ENCODE measurements around the gene SIRPA. TPM values are rescaled to one million over a fixed set of nuclear protein-coding genes. Genes with fewer than 3 reads are reported as not detected.
A peak's percentile ranks its signal among the peaks of the same experiment; 100 is the strongest.

Gene SIRPA
- total and polyA plus RNA-seq, 10 of the 15 experiments (the other 5 are each of a cell fraction or from before 2014, with no cell fraction given): 1.7 to 13.2 (median 5.0) TPM

DNA sequence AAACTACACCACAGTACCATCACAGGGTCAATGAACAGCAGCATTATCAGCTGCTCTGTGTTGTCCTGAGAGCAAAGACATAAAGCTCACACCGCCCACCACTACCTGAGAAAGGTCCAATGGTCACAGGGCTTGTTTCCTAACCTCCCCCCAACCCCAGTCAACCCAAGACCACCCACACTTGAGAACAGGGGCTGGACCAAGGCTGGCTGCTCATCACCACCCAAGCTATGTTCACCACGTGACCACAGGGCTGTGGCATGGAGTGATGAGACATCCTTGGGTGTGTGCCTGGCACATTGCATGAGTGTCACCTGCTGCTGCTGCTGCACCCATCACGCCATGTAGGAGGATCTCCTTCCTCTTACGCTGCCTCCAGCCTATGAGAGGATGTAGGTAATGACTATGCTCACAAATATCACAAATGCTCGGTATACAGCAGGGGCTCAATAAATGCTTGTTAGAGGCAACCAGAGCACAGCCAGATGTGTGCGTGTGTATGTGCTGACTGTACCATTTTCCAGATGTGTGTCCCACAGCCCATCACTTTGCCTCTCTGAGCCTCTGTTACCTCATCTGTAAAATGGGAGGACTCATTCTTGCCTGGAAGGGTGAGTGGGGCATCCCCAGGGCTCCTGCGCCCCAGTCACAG lies 23.3 kb upstream of the SIRPA start (continued):
- TF ChIP-seq, protein P1, sequence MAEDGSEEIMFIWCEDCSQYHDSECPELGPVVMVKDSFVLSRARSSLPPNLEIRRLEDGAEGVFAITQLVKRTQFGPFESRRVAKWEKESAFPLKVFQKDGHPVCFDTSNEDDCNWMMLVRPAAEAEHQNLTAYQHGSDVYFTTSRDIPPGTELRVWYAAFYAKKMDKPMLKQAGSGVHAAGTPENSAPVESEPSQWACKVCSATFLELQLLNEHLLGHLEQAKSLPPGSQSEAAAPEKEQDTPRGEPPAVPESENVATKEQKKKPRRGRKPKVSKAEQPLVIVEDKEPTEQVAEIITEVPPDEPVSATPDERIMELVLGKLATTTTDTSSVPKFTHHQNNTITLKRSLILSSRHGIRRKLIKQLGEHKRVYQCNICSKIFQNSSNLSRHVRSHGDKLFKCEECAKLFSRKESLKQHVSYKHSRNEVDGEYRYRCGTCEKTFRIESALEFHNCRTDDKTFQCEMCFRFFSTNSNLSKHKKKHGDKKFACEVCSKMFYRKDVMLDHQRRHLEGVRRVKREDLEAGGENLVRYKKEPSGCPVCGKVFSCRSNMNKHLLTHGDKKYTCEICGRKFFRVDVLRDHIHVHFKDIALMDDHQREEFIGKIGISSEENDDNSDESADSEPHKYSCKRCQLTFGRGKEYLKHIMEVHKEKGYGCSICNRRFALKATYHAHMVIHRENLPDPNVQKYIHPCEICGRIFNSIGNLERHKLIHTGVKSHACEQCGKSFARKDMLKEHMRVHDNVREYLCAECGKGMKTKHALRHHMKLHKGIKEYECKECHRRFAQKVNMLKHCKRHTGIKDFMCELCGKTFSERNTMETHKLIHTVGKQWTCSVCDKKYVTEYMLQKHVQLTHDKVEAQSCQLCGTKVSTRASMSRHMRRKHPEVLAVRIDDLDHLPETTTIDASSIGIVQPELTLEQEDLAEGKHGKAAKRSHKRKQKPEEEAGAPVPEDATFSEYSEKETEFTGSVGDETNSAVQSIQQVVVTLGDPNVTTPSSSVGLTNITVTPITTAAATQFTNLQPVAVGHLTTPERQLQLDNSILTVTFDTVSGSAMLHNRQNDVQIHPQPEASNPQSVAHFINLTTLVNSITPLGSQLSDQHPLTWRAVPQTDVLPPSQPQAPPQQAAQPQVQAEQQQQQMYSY (CRISPR knock-in tag; IDR thresholded peaks at IDR 0.05): no peak
- TF ChIP-seq, protein P2, sequence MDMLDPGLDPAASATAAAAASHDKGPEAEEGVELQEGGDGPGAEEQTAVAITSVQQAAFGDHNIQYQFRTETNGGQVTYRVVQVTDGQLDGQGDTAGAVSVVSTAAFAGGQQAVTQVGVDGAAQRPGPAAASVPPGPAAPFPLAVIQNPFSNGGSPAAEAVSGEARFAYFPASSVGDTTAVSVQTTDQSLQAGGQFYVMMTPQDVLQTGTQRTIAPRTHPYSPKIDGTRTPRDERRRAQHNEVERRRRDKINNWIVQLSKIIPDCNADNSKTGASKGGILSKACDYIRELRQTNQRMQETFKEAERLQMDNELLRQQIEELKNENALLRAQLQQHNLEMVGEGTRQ (IDR thresholded peaks at IDR 0.05; ENCODE audit: borderline replicate concordance, low read depth, low read length): peak; percentile 55
- TF ChIP-seq RFX5 (IDR thresholded peaks at IDR 0.05; ENCODE audit: low read depth, low read length): no peak
- TF ChIP-seq IKZF1 (conservative IDR thresholded peaks at IDR 0.05): peak; percentile 22; the same call in 1 of the 2 replicates
- TF ChIP-seq BCL11A (IDR thresholded peaks at IDR 0.05; ENCODE audit: low read depth, low read length): 0 out of 2 replicates have a peak, but pooled peaks have one; percentile 13
- TF ChIP-seq, protein P3, sequence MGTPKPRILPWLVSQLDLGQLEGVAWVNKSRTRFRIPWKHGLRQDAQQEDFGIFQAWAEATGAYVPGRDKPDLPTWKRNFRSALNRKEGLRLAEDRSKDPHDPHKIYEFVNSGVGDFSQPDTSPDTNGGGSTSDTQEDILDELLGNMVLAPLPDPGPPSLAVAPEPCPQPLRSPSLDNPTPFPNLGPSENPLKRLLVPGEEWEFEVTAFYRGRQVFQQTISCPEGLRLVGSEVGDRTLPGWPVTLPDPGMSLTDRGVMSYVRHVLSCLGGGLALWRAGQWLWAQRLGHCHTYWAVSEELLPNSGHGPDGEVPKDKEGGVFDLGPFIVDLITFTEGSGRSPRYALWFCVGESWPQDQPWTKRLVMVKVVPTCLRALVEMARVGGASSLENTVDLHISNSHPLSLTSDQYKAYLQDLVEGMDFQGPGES (IDR thresholded peaks at IDR 0.05): no peak
- no peak for TF ChIP-seq SUZ12 (IDR thresholded peaks at IDR 0.05; ENCODE audit: unreplicated experiment)
- no peak for TF ChIP-seq BACH1 (IDR thresholded peaks at IDR 0.05; ENCODE audit: borderline replicate concordance)
- TF ChIP-seq SMAD5 (IDR thresholded peaks at IDR 0.05; ENCODE audit: low read depth): no peak
- TF ChIP-seq SPI1 (IDR thresholded peaks at IDR 0.05; ENCODE audit: borderline replicate concordance, insufficient read depth, low read depth, low read length): no peak
- TF ChIP-seq, protein P4, sequence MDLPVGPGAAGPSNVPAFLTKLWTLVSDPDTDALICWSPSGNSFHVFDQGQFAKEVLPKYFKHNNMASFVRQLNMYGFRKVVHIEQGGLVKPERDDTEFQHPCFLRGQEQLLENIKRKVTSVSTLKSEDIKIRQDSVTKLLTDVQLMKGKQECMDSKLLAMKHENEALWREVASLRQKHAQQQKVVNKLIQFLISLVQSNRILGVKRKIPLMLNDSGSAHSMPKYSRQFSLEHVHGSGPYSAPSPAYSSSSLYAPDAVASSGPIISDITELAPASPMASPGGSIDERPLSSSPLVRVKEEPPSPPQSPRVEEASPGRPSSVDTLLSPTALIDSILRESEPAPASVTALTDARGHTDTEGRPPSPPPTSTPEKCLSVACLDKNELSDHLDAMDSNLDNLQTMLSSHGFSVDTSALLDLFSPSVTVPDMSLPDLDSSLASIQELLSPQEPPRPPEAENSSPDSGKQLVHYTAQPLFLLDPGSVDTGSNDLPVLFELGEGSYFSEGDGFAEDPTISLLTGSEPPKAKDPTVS (IDR thresholded peaks at IDR 0.05; ENCODE audit: low read depth, low read length): no peak
- no peak for TF ChIP-seq STAT3 (IDR thresholded peaks at IDR 0.05; ENCODE audit: low read depth, low read length)
- TF ChIP-seq NBN (IDR thresholded peaks at IDR 0.05): no peak
- TF ChIP-seq, protein P5, sequence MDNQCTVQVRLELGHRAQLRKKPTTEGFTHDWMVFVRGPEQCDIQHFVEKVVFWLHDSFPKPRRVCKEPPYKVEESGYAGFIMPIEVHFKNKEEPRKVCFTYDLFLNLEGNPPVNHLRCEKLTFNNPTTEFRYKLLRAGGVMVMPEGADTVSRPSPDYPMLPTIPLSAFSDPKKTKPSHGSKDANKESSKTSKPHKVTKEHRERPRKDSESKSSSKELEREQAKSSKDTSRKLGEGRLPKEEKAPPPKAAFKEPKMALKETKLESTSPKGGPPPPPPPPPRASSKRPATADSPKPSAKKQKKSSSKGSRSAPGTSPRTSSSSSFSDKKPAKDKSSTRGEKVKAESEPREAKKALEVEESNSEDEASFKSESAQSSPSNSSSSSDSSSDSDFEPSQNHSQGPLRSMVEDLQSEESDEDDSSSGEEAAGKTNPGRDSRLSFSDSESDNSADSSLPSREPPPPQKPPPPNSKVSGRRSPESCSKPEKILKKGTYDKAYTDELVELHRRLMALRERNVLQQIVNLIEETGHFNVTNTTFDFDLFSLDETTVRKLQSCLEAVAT (IDR thresholded peaks at IDR 0.05): no peak
- TF ChIP-seq GATAD2B (conservative IDR thresholded peaks at IDR 0.05; ENCODE audit: low read depth): no peak
- TF ChIP-seq, protein P6, sequence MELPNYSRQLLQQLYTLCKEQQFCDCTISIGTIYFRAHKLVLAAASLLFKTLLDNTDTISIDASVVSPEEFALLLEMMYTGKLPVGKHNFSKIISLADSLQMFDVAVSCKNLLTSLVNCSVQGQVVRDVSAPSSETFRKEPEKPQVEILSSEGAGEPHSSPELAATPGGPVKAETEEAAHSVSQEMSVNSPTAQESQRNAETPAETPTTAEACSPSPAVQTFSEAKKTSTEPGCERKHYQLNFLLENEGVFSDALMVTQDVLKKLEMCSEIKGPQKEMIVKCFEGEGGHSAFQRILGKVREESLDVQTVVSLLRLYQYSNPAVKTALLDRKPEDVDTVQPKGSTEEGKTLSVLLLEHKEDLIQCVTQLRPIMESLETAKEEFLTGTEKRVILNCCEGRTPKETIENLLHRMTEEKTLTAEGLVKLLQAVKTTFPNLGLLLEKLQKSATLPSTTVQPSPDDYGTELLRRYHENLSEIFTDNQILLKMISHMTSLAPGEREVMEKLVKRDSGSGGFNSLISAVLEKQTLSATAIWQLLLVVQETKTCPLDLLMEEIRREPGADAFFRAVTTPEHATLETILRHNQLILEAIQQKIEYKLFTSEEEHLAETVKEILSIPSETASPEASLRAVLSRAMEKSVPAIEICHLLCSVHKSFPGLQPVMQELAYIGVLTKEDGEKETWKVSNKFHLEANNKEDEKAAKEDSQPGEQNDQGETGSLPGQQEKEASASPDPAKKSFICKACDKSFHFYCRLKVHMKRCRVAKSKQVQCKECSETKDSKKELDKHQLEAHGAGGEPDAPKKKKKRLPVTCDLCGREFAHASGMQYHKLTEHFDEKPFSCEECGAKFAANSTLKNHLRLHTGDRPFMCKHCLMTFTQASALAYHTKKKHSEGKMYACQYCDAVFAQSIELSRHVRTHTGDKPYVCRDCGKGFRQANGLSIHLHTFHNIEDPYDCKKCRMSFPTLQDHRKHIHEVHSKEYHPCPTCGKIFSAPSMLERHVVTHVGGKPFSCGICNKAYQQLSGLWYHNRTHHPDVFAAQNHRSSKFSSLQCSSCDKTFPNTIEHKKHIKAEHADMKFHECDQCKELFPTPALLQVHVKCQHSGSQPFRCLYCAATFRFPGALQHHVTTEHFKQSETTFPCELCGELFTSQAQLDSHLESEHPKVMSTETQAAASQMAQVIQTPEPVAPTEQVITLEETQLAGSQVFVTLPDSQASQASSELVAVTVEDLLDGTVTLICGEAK (IDR thresholded peaks at IDR 0.05; ENCODE audit: borderline replicate concordance): no peak

Measured in GM12878 (cell line).